PFSK-1 (cell line): ENCODE data around the gene ZC3H12C.

Experiments
- SIN3A ChIP-seq: IDR thresholded peaks from 2 replicates; pipeline ENCODE4 v1.6.1; 2012; ENCODE audit warnings: mild to moderate bottlenecking, low read length, moderate library complexity, borderline replicate concordance; ENCODE audit not compliant: insufficient read depth
- TAF1 ChIP-seq: IDR thresholded peaks from 2 replicates; pipeline ENCODE4 v1.6.1; 2012; ENCODE audit warnings: low read length, control low read depth, borderline replicate concordance; ENCODE audit not compliant: insufficient read depth
- TF ChIP-seq, protein P1 (sequence below), 2 experiments: IDR thresholded peaks; 2 replicates each; pipeline versions ENCODE4 v1.6.1 to v1.8.0; 2011 to 2012; ENCODE audit warnings: low read depth in 2 of 2, low read length in 2 of 2, control low read depth in 1 of 2, inconsistent platforms in 1 of 2, mild to moderate bottlenecking in 1 of 2, moderate library complexity in 1 of 2; ENCODE audit not compliant: insufficient read depth in 1 of 2

GRCh38 chr11:110159476-110159875 is 66.3 kb downstream of the ZC3H12C start:
- TF ChIP-seq TAF1: no peak
- TF ChIP-seq, protein P1, sequence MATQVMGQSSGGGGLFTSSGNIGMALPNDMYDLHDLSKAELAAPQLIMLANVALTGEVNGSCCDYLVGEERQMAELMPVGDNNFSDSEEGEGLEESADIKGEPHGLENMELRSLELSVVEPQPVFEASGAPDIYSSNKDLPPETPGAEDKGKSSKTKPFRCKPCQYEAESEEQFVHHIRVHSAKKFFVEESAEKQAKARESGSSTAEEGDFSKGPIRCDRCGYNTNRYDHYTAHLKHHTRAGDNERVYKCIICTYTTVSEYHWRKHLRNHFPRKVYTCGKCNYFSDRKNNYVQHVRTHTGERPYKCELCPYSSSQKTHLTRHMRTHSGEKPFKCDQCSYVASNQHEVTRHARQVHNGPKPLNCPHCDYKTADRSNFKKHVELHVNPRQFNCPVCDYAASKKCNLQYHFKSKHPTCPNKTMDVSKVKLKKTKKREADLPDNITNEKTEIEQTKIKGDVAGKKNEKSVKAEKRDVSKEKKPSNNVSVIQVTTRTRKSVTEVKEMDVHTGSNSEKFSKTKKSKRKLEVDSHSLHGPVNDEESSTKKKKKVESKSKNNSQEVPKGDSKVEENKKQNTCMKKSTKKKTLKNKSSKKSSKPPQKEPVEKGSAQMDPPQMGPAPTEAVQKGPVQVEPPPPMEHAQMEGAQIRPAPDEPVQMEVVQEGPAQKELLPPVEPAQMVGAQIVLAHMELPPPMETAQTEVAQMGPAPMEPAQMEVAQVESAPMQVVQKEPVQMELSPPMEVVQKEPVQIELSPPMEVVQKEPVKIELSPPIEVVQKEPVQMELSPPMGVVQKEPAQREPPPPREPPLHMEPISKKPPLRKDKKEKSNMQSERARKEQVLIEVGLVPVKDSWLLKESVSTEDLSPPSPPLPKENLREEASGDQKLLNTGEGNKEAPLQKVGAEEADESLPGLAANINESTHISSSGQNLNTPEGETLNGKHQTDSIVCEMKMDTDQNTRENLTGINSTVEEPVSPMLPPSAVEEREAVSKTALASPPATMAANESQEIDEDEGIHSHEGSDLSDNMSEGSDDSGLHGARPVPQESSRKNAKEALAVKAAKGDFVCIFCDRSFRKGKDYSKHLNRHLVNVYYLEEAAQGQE (IDR thresholded peaks at IDR 0.05; ENCODE audit: insufficient read depth in 1 of 2, low read depth in 2 of 2, low read length in 2 of 2): no peak
- TF ChIP-seq SIN3A: no peak
